ENCODE results near the gene PWP1. TPM values are rescaled to one million over a fixed set of nuclear protein-coding genes. Genes with fewer than 3 reads are reported as not detected.

Gene PWP1
- total and polyA plus RNA-seq, 2 experiments from 2014 or later = 110 to 211 TPM

DNA sequence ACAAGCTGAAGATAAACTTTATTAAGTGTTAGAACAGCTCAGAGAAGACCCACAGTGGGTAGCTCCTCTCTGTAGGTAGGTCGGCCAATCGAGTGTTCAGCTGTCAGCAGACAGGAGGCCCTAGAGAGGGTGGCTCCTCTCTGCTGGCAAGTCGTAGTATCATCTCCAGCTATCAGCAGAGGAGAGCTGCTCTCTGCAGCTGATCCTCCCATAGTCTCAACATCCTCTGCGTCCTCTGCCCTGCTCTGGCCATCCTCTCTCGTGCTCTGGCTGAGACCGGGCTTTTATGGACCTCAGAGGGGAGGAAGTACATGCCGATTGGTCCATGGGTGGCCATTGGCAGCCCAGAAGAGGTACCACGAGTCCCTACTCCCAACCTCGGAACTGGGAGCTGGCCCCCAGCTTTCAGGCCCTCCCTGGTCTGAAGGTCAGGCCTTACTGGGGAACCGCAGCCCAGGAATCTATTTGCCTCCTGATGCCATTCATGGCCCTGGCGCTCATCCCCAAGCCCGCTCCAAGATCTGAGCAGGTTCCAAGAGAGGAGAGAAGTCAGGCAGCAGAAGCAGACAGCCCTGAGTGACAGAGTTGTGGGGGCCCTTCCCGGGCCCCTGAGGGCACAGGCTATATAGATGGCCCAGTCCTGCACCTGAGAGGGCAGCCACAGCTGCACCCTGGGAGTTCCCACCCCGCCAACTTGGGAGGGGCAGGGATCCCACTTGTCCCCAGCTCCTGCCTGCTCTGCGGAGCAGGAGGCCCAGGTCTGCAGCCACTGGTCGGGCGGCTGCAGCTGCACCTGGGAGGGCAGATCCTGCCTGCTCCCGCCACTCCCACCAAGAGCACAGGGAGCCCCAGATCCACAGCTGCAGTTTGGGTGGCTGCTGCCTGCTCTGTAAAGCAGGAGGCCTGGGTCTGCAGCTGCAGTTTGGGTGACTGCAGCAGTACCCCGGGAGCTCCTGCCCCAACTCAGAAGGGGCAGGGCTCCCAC is 3.5 kb upstream of the PWP1 start:
- Histone ChIP-seq H3K27ac (ENCODE audit: low read depth) (no peak overlapping the region), H3K4me2 (no peak overlapping the region), H3K9me2 (ENCODE audit: insufficient read depth) (no peaks in the 10 kb centered on the region), H3K27me3 (ENCODE audit: insufficient read depth) (no peaks in the 10 kb centered on the region), H3K4me3 (no peak overlapping the region), H2AFZ (peak overlapping the region; percentile 66; the same call in 1 of the 2 replicates), H4K20me1 (replicated peaks; ENCODE audit: insufficient read depth) (peaks cover 6% of the 10 kb centered on the region), H3K79me2 (replicated peaks; ENCODE audit: insufficient read depth) (peaks cover 14% of the 10 kb centered on the region), H3F3A (replicated peaks; ENCODE audit: low read depth) (no peaks in the 10 kb centered on the region), H3K4me1 (ENCODE audit: insufficient read depth) (peaks cover 9% of the 10 kb centered on the region), H3K36me3 (ENCODE audit: insufficient read depth) (no peaks in the 10 kb centered on the region)
- H3K4me1 Mint-ChIP-seq = peaks cover 14% of the 10 kb centered on the region
- no peak overlapping the region for H3K27ac Mint-ChIP-seq
- H3K9me3 Mint-ChIP-seq = peaks cover 8% of the 10 kb centered on the region; the same call in 2 of the 3 replicates
- DNase-seq (ENCODE audit: low spot score) = no peak
- TF ChIP-seq ZNF331 (CRISPR knock-in tag; IDR thresholded peaks at IDR 0.05; ENCODE audit: low read depth) = no peak
- no peak for TF ChIP-seq EZH2phosphoT487 (IDR thresholded peaks at IDR 0.05; ENCODE audit: unreplicated experiment)
- TF ChIP-seq STAT1 (IDR thresholded peaks at IDR 0.05; ENCODE audit: unreplicated experiment) = no peak
- no peak for TF ChIP-seq NANOG (IDR thresholded peaks at IDR 0.05; ENCODE audit: borderline replicate concordance)
- TF ChIP-seq, protein P1, sequence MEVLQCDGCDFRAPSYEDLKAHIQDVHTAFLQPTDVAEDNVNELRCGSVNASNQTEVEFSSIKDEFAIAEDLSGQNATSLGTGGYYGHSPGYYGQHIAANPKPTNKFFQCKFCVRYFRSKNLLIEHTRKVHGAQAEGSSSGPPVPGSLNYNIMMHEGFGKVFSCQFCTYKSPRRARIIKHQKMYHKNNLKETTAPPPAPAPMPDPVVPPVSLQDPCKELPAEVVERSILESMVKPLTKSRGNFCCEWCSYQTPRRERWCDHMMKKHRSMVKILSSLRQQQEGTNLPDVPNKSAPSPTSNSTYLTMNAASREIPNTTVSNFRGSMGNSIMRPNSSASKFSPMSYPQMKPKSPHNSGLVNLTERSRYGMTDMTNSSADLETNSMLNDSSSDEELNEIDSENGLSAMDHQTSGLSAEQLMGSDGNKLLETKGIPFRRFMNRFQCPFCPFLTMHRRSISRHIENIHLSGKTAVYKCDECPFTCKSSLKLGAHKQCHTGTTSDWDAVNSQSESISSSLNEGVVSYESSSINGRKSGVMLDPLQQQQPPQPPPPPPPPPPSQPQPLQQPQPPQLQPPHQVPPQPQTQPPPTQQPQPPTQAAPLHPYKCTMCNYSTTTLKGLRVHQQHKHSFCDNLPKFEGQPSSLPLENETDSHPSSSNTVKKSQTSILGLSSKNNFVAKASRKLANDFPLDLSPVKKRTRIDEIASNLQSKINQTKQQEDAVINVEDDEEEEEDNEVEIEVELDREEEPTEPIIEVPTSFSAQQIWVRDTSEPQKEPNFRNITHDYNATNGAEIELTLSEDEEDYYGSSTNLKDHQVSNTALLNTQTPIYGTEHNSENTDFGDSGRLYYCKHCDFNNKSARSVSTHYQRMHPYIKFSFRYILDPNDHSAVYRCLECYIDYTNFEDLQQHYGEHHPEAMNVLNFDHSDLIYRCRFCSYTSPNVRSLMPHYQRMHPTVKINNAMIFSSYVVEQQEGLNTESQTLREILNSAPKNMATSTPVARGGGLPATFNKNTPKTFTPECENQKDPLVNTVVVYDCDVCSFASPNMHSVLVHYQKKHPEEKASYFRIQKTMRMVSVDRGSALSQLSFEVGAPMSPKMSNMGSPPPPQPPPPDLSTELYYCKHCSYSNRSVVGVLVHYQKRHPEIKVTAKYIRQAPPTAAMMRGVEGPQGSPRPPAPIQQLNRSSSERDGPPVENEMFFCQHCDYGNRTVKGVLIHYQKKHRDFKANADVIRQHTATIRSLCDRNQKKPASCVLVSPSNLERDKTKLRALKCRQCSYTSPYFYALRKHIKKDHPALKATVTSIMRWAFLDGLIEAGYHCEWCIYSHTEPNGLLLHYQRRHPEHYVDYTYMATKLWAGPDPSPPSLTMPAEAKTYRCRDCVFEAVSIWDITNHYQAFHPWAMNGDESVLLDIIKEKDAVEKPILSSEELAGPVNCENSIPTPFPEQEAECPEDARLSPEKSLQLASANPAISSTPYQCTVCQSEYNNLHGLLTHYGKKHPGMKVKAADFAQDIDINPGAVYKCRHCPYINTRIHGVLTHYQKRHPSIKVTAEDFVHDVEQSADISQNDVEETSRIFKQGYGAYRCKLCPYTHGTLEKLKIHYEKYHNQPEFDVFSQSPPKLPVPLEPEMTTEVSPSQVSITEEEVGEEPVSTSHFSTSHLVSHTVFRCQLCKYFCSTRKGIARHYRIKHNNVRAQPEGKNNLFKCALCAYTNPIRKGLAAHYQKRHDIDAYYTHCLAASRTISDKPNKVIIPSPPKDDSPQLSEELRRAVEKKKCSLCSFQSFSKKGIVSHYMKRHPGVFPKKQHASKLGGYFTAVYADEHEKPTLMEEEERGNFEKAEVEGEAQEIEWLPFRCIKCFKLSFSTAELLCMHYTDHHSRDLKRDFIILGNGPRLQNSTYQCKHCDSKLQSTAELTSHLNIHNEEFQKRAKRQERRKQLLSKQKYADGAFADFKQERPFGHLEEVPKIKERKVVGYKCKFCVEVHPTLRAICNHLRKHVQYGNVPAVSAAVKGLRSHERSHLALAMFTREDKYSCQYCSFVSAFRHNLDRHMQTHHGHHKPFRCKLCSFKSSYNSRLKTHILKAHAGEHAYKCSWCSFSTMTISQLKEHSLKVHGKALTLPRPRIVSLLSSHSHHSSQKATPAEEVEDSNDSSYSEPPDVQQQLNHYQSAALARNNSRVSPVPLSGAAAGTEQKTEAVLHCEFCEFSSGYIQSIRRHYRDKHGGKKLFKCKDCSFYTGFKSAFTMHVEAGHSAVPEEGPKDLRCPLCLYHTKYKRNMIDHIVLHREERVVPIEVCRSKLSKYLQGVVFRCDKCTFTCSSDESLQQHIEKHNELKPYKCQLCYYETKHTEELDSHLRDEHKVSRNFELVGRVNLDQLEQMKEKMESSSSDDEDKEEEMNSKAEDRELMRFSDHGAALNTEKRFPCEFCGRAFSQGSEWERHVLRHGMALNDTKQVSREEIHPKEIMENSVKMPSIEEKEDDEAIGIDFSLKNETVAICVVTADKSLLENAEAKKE (CRISPR knock-in tag; IDR thresholded peaks at IDR 0.05) = no peak
- TF ChIP-seq CREB1 (CRISPR knock-in tag; IDR thresholded peaks at IDR 0.05; ENCODE audit: low read depth) = no peak
- TF ChIP-seq, protein P2, sequence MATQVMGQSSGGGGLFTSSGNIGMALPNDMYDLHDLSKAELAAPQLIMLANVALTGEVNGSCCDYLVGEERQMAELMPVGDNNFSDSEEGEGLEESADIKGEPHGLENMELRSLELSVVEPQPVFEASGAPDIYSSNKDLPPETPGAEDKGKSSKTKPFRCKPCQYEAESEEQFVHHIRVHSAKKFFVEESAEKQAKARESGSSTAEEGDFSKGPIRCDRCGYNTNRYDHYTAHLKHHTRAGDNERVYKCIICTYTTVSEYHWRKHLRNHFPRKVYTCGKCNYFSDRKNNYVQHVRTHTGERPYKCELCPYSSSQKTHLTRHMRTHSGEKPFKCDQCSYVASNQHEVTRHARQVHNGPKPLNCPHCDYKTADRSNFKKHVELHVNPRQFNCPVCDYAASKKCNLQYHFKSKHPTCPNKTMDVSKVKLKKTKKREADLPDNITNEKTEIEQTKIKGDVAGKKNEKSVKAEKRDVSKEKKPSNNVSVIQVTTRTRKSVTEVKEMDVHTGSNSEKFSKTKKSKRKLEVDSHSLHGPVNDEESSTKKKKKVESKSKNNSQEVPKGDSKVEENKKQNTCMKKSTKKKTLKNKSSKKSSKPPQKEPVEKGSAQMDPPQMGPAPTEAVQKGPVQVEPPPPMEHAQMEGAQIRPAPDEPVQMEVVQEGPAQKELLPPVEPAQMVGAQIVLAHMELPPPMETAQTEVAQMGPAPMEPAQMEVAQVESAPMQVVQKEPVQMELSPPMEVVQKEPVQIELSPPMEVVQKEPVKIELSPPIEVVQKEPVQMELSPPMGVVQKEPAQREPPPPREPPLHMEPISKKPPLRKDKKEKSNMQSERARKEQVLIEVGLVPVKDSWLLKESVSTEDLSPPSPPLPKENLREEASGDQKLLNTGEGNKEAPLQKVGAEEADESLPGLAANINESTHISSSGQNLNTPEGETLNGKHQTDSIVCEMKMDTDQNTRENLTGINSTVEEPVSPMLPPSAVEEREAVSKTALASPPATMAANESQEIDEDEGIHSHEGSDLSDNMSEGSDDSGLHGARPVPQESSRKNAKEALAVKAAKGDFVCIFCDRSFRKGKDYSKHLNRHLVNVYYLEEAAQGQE (IDR thresholded peaks at IDR 0.05; ENCODE audit: unreplicated experiment) = no peak
- TF ChIP-seq EZH2 (IDR thresholded peaks at IDR 0.05; ENCODE audit: low read depth, unreplicated experiment) = no peak
- TF ChIP-seq, protein P3, sequence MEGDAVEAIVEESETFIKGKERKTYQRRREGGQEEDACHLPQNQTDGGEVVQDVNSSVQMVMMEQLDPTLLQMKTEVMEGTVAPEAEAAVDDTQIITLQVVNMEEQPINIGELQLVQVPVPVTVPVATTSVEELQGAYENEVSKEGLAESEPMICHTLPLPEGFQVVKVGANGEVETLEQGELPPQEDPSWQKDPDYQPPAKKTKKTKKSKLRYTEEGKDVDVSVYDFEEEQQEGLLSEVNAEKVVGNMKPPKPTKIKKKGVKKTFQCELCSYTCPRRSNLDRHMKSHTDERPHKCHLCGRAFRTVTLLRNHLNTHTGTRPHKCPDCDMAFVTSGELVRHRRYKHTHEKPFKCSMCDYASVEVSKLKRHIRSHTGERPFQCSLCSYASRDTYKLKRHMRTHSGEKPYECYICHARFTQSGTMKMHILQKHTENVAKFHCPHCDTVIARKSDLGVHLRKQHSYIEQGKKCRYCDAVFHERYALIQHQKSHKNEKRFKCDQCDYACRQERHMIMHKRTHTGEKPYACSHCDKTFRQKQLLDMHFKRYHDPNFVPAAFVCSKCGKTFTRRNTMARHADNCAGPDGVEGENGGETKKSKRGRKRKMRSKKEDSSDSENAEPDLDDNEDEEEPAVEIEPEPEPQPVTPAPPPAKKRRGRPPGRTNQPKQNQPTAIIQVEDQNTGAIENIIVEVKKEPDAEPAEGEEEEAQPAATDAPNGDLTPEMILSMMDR (conservative IDR thresholded peaks at IDR 0.05; ENCODE audit: low read depth in 2 of 2) = no peak
- TF ChIP-seq ZNF114 (CRISPR knock-in tag; IDR thresholded peaks at IDR 0.05) = no peak
- TF ChIP-seq POLR2AphosphoS5 (IDR thresholded peaks at IDR 0.05; ENCODE audit: low read depth) = no peak
- TF ChIP-seq JUNB (IDR thresholded peaks at IDR 0.05; ENCODE audit: unreplicated experiment) = no peak
- no peak for ATAC-seq
- no peaks in the 10 kb centered on the region for H3K36me3 Mint-ChIP-seq (ENCODE audit: low read depth)
- H3K27me3 Mint-ChIP-seq (ENCODE audit: insufficient read depth, low read depth, poor library complexity) = peaks cover 17% of the 10 kb centered on the region
- no peak overlapping the region for H3K4me3 Mint-ChIP-seq

Data from GM23338 (cell line).